ACC112 (cell line): ENCODE measurements around the gene PILRA.
"Not testable (repeated sequence)": the region's sequence is repeated elsewhere in the genome, so short reads cannot be mapped to it uniquely, and the experiment has no call there.

ENCODE experiments used
- H2AFZ ChIP-seq: fragments of 200-600 bp; sonication (generic); one replicate; pipeline ENCODE4 v1.6.0; 2017; ENCODE audit warnings: antibody characterized with exemption, low read length; ENCODE audit not compliant: unreplicated experiment
- H3K27ac ChIP-seq: fragments of 200-600 bp; sonication (generic); 2 replicates; pipeline ENCODE4 v1.5.1; 2014; ENCODE audit warnings: low read depth, mild to moderate bottlenecking, antibody characterized with exemption, low read length, moderate library complexity
- H3K27me3 ChIP-seq: fragments of 200-600 bp; sonication (generic); 2 replicates; pipeline ENCODE4 v1.6.1; 2014; ENCODE audit warnings: mild to moderate bottlenecking, antibody characterized with exemption, low read length, moderate library complexity, mixed read lengths; ENCODE audit not compliant: insufficient read depth
- H3K36me3 ChIP-seq: fragments of 200-600 bp; sonication (generic); 2 replicates; pipeline ENCODE4 v1.6.1; 2016; ENCODE audit warnings: mild to moderate bottlenecking, antibody characterized with exemption, low read length, moderate library complexity, mixed read lengths; ENCODE audit not compliant: insufficient read depth
- H3K4me1 ChIP-seq: fragments of 200-600 bp; sonication (generic); one replicate; pipeline ENCODE4 v1.6.1; 2016; ENCODE audit warnings: low read length, mixed read lengths; ENCODE audit not compliant: insufficient read depth, unreplicated experiment, control insufficient read depth
- H3K4me3 ChIP-seq: fragments of 200-600 bp; sonication (generic); 2 replicates; pipeline ENCODE4 v1.5.1; 2014; ENCODE audit warnings: mild to moderate bottlenecking, low read depth, low read length
- H3K79me2 ChIP-seq: fragments of 200-600 bp; sonication (generic); one replicate; pipeline ENCODE4 v1.6.0; 2016; ENCODE audit warnings: low read length; ENCODE audit not compliant: control insufficient read depth, unreplicated experiment, insufficient read depth

The PILRA gene

DNA sequence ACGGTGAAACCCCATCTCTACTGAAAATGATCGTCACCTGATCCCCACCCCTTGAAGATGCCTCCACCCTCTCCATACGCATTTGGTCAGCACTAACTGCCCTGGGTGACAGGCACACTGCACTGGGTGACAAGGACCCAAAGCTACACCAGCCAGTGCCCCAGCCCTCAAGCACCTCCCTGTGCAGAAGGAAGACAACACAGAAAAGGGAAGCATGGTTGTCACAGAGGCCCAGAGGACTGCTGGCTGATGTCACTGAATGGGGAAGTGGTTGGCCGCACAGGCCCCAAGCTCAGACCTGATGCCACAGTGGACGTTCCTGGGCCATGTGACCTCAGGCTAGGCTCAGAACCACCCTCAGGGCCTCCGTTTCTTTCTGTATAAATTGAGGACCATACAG lies 4.2 kb upstream of the PILRA start:
- Histone ChIP-seq H3K79me2 (no peaks in the 10 kb centered on the region), H3K27ac (no peak overlapping the region), H3K4me1 (peaks cover 17% of the 10 kb centered on the region), H2AFZ (no peak overlapping the region), H3K27me3 (no peaks in the 10 kb centered on the region), H3K4me3 (no peak overlapping the region), H3K36me3 (no peaks in the 10 kb centered on the region)

GRCh38 chr7:100370303-100370702 lies 3.0 kb upstream of the PILRA start:
- Histone ChIP-seq H3K36me3 (no peaks in the 10 kb centered on the region), H3K79me2 (no peaks in the 10 kb centered on the region), H3K4me1 (peaks cover 17% of the 10 kb centered on the region), H3K4me3 (no peak overlapping the region), H3K27me3 (no peaks in the 10 kb centered on the region), H2AFZ (no peak overlapping the region), H3K27ac (no peak overlapping the region)

DNA sequence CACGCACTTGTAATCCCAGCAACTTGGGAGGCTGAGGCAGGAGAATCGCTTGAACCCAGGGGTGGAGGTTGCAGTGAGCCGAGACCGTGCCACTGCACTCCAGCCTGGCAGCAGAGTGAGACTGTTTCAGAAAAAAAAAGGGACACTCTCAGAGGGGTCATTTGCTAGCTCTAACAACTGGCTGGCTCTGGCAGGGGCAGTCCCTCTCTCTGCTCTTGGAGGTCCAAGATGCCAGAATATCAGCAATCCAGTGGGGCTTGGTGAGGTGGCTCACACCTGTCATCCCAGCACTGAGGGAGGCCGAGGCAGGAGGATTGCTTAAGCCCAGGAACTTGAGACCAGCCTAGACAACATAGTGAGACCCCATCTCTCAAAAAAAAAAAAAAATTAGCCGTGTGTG lies 2.5 kb upstream of the PILRA start:
- H3K27ac ChIP-seq = no peak overlapping the region
- H3K79me2 ChIP-seq = no peaks in the 10 kb centered on the region
- peaks cover 17% of the 10 kb centered on the region for H3K4me1 ChIP-seq
- H3K36me3 ChIP-seq = no peaks in the 10 kb centered on the region
- no peak overlapping the region for H2AFZ ChIP-seq
- no peak overlapping the region for H3K4me3 ChIP-seq
- H3K27me3 ChIP-seq = no peaks in the 10 kb centered on the region

- Histone ChIP-seq H3K79me2 (no peaks in the 10 kb centered on the region), H3K27me3 (no peaks in the 10 kb centered on the region), H2AFZ (no peak overlapping the region), H3K4me3 (no peak overlapping the region), H3K4me1 (peaks cover 17% of the 10 kb centered on the region), H3K27ac (no peak overlapping the region), H3K36me3 (no peaks in the 10 kb centered on the region)
These were observed 1.6 kb upstream of the PILRA start for GRCh38 chr7:100371561-100372171.

GRCh38 chr7:100372256-100372655 lies 1.0 kb upstream of the PILRA start:
- H3K27ac ChIP-seq = peak overlapping the region; percentile 20; the same call in 1 of the 2 replicates

DNA sequence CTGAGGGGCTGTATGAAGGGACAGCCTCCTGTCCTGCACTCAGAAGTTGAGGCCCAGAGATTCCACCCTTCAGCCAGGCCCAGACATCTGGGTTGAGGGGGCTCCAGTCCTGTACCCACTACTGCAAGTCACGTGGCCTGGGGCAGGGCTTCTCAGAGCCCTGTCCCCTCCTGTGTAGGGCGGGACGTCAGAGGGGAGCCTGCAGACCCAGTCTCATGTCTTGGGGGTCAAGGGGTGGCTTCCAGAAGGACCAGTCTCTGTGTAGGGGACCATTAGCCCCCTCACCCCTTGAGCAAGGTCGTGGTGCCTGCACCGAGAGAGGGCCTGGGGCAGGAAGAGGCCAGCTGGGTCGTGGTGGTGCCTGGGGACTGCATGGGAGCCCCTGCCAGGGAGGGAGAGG lies 593 bp upstream of the PILRA start:
- Histone ChIP-seq H3K4me3 (no peak overlapping the region), H3K4me1 (peaks cover 17% of the 10 kb centered on the region), H3K36me3 (no peaks in the 10 kb centered on the region), H2AFZ (no peak overlapping the region), H3K79me2 (no peaks in the 10 kb centered on the region), H3K27me3 (no peaks in the 10 kb centered on the region), H3K27ac (peak overlapping the region; percentile 20; the same call in 1 of the 2 replicates)

More at GRCh38 chr7:100372256-100372655, 1.0 kb upstream of the PILRA start:
- Histone ChIP-seq H3K4me3 (no peak overlapping the region), H3K27me3 (no peaks in the 10 kb centered on the region), H2AFZ (peak overlapping the region; percentile 51), H3K79me2 (no peaks in the 10 kb centered on the region), H3K4me1 (peaks cover 17% of the 10 kb centered on the region), H3K36me3 (no peaks in the 10 kb centered on the region)

- not testable (repeated sequence) for H3K36me3 ChIP-seq, H3K4me3 ChIP-seq, H3K79me2 ChIP-seq, H2AFZ ChIP-seq, H3K27ac ChIP-seq, H3K27me3 ChIP-seq
- H3K4me1 ChIP-seq = peaks cover 17% of the 10 kb centered on the region
These were observed 747 bp downstream of the PILRA start for GRCh38 chr7:100373870-100374598.

- peaks cover 17% of the 10 kb centered on the region for H3K4me1 ChIP-seq
These were observed 1.3 kb downstream of the PILRA start for GRCh38 chr7:100374601-100375000.

DNA sequence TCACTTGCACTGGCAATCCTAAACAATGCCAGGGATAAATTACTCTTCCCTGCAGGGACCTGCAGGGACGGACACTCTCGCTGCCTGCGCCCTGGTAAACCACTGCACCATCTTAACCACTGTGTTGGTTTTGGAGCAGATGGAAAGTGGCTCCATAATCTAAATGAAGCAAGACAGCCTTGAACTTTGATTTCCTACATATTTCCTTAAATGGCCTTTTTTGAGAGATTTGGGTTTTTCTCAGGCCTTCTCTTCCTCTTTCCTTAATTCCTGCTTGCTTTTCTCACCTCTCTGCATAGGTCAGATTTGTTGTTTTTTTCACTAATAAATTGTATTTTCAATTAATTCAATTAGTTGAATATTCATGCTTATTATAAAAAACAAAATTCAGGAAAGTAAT lies 2.8 kb downstream of the PILRA start:
- H3K79me2 ChIP-seq = no peaks in the 10 kb centered on the region
- no peaks in the 10 kb centered on the region for H3K27me3 ChIP-seq
- no peak overlapping the region for H2AFZ ChIP-seq
- H3K4me1 ChIP-seq = peaks cover 17% of the 10 kb centered on the region
- no peak overlapping the region for H3K27ac ChIP-seq
- H3K4me3 ChIP-seq = no peak overlapping the region
- H3K36me3 ChIP-seq = no peaks in the 10 kb centered on the region

More at GRCh38 chr7:100374601-100375000, 1.3 kb downstream of the PILRA start:
- Histone ChIP-seq H3K36me3 (no peaks in the 10 kb centered on the region), H2AFZ (no peak overlapping the region), H3K79me2 (no peaks in the 10 kb centered on the region), H3K4me3 (no peak overlapping the region), H3K27me3 (no peaks in the 10 kb centered on the region), H3K27ac (no peak overlapping the region)

DNA sequence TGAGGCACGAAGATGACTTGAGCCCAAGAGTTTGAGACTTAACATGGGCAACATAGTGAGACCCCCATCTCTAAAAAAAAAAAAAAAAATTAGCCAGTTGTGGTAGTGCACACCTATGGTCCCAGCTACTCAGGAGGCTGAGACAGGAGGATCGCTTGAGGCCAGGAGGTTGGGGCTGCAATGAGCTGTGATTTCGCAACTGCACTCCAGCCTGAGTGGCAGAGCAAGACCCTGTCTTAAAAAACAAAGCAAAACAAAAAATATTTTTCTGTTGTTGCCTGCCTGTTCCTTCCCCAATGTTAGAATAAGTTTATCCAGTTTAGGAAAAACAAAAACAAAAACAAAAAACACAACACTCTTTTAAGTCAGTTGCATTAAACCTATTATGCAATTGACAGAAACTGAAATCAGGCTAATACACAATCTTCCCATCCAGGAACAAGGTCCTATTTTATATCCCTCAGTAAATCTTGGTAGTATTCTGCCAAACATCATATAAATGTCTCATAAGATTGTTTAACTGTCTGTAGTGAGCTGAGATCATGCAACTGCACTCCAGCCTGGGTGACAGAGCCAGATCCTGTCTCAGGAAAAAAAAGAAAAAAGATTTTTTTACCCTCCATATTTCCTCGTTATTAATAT lies 4.9 kb downstream of the PILRA start:
- no peaks in the 10 kb centered on the region for H3K36me3 ChIP-seq
- H2AFZ ChIP-seq = no peak overlapping the region
- no peak overlapping the region for H3K27ac ChIP-seq
- no peaks in the 10 kb centered on the region for H3K79me2 ChIP-seq
- H3K27me3 ChIP-seq = no peaks in the 10 kb centered on the region
- no peak overlapping the region for H3K4me3 ChIP-seq
- peaks cover 4% of the 10 kb centered on the region for H3K4me1 ChIP-seq

- H3K4me1 ChIP-seq = no peaks in the 10 kb centered on the region
- no peaks in the 10 kb centered on the region for H3K79me2 ChIP-seq
- no peaks in the 10 kb centered on the region for H3K36me3 ChIP-seq
- no peak overlapping the region for H3K4me3 ChIP-seq
- no peak overlapping the region for H2AFZ ChIP-seq
- no peaks in the 10 kb centered on the region for H3K27me3 ChIP-seq
- H3K27ac ChIP-seq = no peak overlapping the region
These were observed 6.9 kb downstream of the PILRA start for GRCh38 chr7:100380196-100380595.
